Measurements from ENCODE around the gene GRB7.
"Not testable (repeated sequence)": the region's sequence is repeated elsewhere in the genome, so short reads cannot be mapped to it uniquely, and the experiment has no call there.

The GRB7 gene

DNA sequence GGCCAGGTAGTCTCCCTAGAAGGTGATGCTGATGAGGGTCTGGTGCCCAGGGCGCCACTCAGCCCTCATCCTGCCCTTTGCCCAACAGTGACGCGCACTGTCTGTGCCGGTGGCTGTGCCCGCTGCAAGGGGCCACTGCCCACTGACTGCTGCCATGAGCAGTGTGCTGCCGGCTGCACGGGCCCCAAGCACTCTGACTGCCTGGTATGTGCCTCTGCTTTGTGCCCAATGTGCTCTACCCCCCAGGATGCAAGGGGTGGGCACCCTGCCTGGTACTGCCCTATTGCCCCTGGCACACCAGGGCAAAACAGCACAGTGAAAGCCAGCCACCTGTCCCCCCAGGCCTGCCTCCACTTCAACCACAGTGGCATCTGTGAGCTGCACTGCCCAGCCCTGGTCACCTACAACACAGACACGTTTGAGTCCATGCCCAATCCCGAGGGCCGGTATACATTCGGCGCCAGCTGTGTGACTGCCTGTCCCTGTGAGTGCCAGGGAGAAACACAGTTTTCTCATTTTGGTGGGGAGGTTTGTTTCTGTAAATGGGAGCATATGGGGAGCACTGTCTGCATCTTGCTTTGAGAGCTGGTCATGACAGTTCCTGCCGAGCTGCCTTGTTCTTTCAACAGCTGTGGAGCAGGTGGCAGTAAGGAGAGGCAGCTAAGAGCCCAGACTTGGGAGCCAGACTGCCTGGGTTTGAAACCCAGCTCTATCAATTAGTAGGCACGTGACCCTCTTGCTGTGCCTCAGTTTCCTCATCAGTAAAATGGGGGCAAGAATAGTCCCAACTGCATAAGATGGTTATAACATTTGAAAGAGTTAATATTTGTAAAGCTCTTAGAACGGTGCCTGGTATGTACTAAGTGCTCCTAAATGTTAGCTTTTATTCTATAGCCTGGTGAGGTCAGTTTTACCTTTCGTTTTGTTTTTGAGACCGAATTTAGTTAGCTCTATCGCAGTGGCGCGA is 27.5 kb upstream of the GRB7 start:
- DNase-seq = no peak

DNA sequence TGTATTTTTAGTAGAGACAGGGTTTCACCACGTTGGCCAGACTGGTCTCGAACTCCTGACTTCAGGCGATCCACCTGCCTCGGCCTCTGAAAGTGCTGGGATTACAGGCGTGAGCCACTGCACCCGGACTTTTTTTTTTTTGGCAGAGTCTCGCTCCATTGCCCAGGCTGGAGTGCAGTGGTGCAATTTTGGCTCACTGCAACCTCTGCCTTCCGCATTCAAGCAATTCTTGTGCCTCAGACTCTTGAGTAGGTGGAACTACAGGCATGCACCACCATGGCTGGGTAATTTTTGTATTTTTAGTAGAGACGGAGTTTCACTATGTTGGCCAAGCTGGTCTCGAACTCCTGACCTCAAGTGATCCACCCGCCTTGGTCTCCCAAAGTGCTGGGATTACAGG is 26.7 kb upstream of the GRB7 start:
- not testable (repeated sequence) for DNase-seq

DNA sequence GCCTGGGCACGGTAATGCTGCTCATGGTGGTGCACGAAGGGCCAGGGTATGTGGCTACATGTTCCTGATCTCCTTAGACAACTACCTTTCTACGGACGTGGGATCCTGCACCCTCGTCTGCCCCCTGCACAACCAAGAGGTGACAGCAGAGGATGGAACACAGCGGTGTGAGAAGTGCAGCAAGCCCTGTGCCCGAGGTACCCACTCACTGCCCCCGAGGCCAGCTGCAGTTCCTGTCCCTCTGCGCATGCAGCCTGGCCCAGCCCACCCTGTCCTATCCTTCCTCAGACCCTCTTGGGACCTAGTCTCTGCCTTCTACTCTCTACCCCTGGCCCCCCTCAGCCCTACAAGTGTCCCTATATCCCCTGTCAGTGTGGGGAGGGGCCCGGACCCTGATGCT is 25.9 kb upstream of the GRB7 start:
- no peak for DNase-seq

DNA sequence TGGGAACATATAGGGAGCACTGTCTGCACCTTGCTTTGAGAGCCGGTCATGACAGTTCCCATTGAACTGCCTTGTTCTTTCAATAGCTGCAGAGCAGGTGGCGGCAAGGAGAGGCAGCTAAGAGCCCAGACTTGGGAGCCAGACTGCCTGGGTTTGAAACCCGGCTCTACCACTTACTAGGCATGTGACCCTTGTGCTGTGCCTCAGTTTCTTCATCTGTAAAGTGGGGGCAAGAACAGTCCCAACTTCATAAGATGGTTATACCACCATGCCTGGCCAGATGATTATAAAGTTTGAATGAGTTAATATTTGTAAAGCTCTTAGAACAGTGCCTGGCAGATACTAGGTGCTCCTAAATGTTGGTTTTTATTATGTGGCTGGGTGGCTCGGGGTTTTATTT is 23.5 kb upstream of the GRB7 start:
- DNase-seq = no peak

DNA sequence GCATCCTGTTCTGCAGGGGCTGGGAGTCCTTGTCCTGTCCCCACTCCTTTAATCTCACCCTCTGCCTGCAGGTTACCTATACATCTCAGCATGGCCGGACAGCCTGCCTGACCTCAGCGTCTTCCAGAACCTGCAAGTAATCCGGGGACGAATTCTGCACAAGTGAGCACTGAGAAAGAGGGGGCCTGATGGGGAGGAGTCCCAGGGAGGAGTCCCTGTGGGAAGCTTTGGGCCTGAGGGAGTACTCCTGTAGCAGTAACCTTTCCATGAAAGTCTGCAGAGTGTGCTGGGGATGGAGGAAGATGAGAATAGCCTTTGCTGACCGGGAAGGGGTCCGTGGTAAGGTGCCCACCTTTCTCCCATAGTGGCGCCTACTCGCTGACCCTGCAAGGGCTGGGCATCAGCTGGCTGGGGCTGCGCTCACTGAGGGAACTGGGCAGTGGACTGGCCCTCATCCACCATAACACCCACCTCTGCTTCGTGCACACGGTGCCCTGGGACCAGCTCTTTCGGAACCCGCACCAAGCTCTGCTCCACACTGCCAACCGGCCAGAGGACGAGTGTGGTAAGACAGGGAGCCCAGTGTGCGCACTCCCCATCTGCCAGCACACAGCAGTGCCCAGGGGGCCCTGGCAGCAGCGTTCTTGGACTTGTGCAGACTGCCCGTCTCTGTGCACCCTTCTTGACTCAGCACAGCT is 22.2 kb upstream of the GRB7 start:
- no peak for DNase-seq

DNA sequence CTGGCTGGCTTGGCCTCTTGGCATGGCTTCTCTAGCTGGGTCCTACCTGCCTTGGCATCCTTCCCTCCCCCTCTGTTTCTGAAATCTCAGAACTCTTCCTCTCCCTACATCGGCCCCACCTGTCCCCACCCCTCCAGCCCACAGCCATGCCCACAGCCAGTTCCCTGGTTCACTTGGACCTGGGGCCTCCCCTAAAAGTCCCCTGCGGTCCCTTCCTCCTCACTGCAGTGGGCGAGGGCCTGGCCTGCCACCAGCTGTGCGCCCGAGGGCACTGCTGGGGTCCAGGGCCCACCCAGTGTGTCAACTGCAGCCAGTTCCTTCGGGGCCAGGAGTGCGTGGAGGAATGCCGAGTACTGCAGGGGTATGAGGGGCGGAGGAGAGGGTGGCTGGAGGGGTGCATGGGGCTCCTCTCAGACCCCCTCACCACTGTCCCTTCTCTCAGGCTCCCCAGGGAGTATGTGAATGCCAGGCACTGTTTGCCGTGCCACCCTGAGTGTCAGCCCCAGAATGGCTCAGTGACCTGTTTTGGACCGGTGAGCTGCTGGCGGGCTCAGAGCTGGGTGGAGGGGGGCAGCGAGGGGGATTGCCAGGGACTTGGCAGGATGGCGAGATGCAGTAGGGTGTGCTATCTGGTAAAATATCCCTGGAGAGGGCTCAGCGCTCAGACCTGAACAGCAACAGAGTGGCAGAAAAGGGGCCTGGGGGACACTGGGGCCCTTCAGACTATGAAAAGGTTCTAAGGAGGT is 21.5 kb upstream of the GRB7 start:
- no peak for DNase-seq

DNA sequence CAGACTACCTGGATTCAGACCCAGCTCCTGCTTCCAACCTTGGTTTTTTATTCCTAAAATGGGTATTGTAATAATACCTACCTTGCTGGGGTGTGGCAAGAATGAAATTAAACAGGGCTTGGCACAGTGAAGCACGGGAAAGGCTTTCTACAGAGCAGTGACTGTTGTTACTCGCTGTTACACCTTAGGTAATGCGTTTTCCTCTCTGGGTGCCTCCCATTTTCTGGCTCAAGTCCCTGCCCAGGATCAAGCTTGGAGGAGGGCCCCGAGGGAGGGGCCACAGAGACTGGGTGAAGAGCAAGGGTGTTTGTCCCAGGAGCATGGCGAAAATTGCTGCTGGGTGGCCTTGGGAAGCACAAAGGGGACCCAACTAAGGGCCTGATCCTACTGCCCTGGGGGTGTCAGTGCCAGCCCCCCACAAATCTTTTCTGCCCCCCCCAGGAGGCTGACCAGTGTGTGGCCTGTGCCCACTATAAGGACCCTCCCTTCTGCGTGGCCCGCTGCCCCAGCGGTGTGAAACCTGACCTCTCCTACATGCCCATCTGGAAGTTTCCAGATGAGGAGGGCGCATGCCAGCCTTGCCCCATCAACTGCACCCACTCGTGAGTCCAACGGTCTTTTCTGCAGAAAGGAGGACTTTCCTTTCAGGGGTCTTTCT is 20.7 kb upstream of the GRB7 start:
- peak in 1 of 2 experiments; percentile 16 for DNase-seq

DNA sequence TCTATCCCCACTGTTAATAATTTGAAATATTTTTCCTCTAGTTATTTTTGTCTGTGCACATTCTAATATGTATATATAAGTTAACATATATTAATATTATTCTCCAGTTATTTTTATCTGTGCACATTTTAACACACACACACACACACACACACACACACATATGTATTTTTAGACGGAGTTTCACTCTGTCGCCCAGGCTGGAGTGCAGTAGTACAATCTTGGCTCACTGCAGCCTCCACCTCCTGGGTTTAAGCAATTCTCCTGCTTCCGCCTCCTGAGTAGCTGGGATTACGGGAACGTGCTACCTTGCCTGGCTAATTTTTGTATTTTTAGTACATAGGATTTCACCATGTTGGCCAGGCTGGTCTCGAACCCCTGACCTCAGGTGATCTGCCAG is 20.1 kb upstream of the GRB7 start:
- DNase-seq = no peak

DNA sequence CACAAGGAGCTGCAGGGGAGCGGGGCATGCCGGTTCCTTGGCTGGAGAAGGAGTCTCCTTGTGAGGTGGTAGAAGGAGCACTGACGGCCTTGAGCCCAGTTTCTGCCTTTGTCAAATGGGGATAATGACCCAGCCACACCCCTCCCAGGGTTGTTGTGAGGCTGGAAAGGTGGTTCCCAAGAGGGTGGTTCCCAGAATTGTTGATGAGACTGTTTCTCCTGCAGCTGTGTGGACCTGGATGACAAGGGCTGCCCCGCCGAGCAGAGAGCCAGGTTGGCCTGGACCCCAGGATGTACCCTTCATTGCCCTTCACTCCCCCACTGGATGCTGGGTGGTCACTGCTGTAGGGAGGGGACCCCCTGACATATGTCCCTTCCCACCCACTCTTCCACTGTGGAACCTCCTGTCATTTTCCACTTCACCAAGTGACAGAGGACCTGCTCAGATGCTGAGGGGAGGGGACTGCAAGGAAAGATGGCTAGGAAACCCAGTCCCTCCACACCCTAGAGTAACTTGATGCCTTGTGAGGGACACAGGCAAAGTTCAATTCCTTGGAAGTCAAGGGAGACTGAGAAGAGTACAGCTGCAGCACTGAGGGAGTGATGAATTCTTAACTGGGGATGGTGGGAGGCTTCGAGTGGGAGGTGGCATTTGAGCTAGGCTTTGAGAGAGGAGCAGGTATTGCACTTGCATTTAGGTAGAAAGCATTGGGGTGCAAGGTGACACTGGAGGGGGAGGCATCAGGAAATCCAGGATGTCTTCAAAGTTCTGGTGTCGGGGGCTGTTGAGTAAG is 18.0 kb upstream of the GRB7 start:
- DNase-seq = no peak

DNA sequence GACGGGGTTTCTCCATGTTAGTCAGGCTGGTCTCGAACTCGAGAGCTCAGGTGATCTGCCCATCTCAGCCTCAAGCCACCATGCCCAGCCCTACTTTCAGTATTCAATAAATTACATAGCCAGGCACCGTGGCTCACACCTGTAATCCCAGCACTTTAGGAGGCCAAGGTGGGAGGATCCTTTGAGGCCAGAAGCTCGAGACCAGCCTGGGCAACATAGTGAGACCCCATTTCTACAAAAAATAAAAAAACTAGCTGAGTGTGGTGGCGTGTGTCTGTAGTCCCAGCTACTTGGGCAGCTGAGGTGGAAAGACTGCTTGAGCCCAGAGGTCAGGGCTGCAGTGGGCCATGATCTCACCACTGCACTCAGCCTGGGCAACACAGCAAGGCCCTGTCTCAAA is 15.6 kb upstream of the GRB7 start:
- DNase-seq = no peak

DNA sequence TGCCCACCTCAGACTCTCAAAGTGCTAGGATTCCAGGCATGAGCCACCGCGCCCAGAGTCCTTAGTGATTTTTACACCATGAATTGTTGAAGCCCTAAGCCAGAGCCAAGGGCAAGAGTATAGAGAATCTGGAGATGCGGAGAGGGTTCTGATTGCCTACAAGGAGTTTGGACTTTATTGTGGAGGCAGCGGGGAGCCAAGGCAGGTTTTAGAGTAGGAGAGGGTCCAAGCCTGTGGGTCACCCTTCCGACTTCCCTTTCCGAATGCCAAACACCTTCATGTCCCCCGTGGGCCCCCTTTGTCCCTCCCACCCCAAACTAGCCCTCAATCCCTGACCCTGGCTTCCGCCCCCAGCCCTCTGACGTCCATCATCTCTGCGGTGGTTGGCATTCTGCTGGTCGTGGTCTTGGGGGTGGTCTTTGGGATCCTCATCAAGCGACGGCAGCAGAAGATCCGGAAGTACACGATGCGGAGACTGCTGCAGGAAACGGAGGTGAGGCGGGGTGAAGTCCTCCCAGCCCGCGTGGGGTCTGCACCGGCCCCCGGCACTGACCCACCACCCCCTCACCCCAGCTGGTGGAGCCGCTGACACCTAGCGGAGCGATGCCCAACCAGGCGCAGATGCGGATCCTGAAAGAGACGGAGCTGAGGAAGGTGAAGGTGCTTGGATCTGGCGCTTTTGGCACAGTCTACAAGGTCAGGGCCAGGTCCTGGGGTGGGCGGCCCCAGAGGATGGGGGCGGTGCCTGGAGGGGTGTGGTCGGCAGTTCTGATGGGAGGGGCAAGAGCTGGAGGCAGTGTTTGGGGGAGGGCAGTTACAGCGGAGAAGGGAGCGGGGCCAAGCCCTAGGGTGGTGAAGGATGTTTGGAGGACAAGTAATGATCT is 14.5 kb upstream of the GRB7 start:
- DNase-seq = no peak

DNA sequence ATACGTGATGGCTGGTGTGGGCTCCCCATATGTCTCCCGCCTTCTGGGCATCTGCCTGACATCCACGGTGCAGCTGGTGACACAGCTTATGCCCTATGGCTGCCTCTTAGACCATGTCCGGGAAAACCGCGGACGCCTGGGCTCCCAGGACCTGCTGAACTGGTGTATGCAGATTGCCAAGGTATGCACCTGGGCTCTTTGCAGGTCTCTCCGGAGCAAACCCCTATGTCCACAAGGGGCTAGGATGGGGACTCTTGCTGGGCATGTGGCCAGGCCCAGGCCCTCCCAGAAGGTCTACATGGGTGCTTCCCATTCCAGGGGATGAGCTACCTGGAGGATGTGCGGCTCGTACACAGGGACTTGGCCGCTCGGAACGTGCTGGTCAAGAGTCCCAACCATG is 13.0 kb upstream of the GRB7 start:
- DNase-seq = no peak

DNA sequence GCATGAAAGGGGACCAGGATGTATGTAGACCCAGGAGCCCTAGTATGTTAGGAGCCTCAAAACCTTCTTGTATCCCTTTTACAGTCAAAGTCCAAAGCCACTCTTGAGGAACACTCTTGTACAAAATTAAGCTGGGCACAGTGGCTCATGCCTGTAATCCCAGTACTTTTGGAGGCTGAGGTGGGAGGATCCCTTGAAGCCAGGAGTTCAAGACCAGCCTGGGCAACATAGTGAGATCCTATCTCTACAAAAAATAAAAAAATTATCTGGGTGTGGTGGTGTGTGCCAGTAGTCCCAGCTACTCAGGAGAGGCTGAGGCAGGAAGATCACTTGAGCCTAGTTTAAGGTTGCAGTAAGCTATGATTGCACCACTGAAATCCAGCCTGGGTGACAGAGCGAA is 11.8 kb upstream of the GRB7 start:
- not testable (repeated sequence) for DNase-seq

DNA sequence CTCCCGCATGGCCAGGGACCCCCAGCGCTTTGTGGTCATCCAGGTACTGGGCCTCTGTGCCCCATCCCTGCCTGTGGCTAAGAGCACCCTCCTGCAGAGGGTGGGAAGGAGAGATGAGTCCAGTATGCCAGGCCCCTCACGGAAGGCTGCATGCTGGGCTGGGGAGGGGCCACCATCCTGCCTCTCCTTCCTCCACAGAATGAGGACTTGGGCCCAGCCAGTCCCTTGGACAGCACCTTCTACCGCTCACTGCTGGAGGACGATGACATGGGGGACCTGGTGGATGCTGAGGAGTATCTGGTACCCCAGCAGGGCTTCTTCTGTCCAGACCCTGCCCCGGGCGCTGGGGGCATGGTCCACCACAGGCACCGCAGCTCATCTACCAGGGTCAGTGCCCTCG is 11.1 kb upstream of the GRB7 start:
- no peak for DNase-seq

DNA sequence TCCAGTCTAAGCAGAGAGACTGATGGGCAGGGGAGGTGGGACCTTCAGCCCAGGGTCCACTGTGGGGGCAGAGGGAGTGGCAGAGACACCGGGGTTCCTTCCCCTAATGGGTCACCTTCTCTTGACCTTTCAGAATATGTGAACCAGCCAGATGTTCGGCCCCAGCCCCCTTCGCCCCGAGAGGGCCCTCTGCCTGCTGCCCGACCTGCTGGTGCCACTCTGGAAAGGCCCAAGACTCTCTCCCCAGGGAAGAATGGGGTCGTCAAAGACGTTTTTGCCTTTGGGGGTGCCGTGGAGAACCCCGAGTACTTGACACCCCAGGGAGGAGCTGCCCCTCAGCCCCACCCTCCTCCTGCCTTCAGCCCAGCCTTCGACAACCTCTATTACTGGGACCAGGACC is 10.2 kb upstream of the GRB7 start:
- DNase-seq = no peak

DNA sequence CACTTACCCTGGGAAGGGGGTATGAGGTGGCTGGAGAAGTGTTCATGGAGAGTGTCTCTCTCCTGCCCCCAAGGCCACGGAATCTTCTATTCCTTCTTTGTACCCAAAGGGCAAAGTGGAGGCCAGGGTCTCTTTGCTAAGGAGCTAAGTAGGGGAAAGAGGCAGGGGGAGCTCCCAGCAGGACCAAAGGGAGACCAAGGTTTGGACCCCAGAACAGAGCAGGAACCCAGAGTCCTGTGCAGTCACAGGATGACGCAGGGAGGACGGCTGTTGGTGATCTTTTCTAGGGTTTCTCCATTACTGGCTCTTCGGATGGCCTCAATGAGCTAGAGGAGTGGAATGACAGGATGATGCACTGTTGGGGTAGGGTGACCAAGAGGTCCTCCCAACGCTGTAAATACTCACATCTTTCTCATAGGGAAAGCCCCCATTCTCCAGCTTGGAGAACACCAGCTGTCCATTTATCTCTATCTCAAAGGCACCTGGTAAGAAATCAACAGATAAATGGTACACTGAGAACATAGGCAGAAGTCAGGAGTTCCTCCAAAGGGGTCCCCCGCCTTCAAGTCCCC is 8.4 kb upstream of the GRB7 start:
- DNase-seq = no peak

DNA sequence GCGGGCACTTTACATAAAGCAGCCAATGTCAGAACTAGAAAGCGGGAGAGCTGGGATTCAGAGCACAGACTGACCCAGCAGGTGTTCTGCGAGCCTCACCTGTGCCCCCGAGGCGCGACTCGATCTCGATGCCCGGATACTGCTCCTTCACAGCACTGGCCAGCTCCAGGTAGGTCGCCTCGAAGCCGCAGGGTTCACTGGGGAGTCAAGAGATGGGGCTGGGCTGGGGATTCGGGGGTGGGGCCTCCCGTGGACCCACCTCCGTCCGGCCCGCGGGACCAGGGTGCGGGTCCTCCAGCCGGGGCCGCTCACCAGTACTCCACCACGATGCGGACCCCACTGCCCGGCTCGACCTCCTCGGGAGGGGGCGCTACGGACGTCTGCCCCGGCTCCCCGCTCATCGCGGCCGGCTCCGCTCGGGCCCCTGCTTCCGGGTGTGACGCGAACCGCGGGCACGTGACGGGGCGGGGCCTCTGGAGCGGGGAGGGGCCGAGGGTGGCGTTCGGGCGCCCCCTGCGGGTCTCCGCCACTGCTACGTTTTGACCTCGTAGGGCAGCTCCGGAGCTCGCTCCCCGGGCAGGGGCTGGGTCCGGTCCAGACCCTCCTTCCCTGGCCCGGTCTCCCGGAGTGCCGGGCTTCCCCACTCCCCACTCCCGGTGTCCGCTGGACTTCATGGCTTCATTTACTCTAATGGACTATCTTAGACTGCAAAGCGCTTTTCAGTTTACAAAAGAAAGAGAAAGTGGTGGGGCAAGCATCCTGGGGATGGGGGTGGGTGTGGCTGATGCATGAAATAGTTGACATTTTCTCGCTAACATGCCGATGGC is 7.4 kb upstream of the GRB7 start, which contains the start of gene MIEN1:
MIEN1 (minus strand) TSS at position 438 of the 827 bp plus-strand sequence; CDS start at position 401, 37 bp downstream.
- DNase-seq = peak; percentile 81 to 87

DNA sequence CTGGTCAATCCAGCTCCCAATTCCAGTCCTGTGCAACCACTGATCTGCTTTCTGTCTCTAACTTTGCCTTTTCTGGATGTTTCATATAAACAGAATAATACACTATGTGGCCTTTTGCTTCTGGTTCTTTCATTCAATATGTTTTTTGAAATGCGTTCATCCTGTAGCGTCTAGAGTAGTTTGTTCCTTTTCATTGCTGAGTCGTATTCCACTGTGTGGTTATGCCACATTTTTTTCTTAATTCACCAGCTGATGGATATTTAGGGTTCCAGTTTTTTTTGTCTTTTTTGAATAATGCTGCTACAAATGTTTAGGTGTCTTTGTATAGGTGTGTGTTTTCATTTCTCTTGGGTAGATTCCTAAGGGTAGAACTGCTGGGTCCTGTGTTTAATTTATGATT is 5.2 kb upstream of the GRB7 start:
- no peak for DNase-seq

DNA sequence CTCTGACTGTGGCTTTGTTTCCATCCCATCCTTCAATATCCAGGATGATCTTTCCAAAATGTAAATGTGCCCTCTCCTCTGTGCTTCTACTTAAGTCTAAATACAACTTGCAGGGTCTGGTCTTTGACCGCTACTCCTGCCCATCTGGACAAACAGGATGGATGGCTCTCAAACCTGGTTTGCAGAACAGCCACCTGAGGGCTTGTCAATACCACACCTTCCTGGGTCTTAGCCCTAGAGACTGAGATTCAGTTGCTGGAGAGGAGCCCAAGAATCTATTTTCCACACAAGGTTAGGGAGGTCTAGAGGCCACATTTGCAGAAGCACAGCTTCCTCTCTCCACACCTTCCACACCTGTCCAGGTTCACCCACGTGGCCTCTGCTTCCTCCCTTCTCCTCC is 1.9 kb upstream of the GRB7 start:
- no peak for DNase-seq

Data from NCI-H2081 (cell line).